Right atrium auricular region (tissue), 2 donors: ENCODE data around the gene CENPK. TPM values are rescaled to one million over a fixed set of nuclear protein-coding genes. Genes with fewer than 3 reads are reported as not detected.
"Not testable (repeated sequence)": the region's sequence is repeated elsewhere in the genome, so short reads cannot be mapped to it uniquely, and the experiment has no call there.

Experiments
- DNase-seq: peaks from one replicate; pipeline ENCODE4 v3.0.0-alpha.2; 2019; ENCODE audit warnings: low spot score
- H3K27ac ChIP-seq, 2 donors: fragments of 200-600 bp; sonication (generic); 1 replicate in 1 of 2; 2 replicates in 1 of 2; pipeline ENCODE4 v1.5.1; 2016 to 2019
- H3K27me3 ChIP-seq, 2 donors: fragments of 200-600 bp; sonication (generic); one replicate each; pipeline versions ENCODE4 v1.5.1 to v1.6.0; 2017 to 2019
- H3K36me3 ChIP-seq: fragments of 200-600 bp; sonication (generic); one replicate; pipeline ENCODE4 v1.5.1; 2016
- H3K4me1 ChIP-seq, 2 donors: fragments of 200-600 bp; sonication (generic); one replicate each; pipeline versions ENCODE4 v1.5.1 to v1.6.0; 2017 to 2019
- H3K4me3 ChIP-seq, 2 donors: fragments of 200-600 bp; sonication (generic); 1 replicate in 1 of 2; 2 replicates in 1 of 2; pipeline ENCODE4 v1.5.1; 2017 to 2019; ENCODE audit warnings: mild to moderate bottlenecking in 1 of 2, moderate library complexity in 1 of 2
- H3K9me3 ChIP-seq, 2 donors: fragments of 200-600 bp; sonication (generic); one replicate each; pipeline ENCODE4 v1.5.1; 2019
- CTCF ChIP-seq, 2 donors: fragments of 200-600 bp; sonication (generic); IDR thresholded peaks; one replicate each; pipeline ENCODE4 v1.5.1; 2019; ENCODE audit warnings: antibody characterized with exemption in 2 of 2
- total RNA-seq, 2 donors: library from RNA; depleted of rRNA; stranded (reverse); fragments of >200 nt; gene quantifications; one replicate each; pipeline ENCODE4 v1.1.0, GENCODE V29; 2016

The CENPK gene
- not detected for total RNA-seq

DNA sequence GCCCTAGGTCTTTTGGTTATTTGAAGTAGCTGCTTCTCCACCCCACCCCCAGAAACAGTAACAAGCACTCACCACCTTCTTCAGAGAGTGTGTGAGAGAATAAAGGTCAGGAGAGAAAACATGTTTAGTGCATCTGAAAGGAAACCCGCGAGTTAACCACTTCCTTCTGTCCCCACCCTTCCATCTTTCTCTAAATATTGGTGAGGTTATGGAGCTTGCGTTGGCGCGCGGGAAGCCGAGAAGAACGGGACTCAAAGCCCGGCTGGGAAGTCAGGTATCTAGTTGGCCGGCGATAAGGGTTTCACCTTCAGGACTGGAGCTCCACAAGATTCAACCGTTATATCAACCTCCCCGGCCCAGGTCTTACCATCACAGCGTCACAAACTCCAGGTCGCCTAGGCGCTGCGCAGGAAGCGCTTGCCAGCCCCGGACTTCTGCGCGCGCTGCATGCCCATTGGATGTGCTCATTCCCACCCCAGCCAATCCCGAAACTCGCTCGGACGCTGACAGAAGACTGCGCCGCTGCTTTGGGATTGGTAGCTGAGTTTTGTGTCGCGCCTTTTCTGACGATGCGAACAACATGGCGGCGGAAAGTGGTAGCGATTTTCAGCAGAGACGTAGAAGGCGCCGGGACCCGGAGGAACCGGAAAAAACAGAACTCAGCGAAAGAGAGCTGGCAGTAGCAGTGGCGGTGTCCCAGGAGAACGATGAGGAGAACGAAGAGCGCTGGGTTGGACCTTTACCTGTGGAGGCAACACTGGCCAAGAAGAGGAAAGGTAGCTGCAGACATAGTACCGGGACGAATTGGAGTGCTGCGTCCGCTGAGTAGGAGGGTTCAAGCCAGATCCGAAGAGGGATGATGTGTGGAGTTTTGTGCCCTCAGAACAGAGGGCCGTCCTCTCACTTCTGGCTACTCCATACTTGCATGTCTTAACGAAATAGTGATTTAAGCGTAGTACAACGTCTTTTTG lies at the start of gene CENPK, which contains the start of gene PPWD1:
CENPK (minus strand) TSS at position 438 of the 971 bp plus-strand sequence. CDS start 8,261 bp downstream, outside the sequence.
PPWD1 (plus strand) TSS at position 566 of the 971 bp plus-strand sequence; CDS start at position 581, 15 bp downstream.
- peak; percentile 97 for DNase-seq
- Histone ChIP-seq H3K4me1 (peaks cover 0 to 23% of the 10 kb centered on the region in 2 donors), H3K27me3 (no peaks in the 10 kb centered on the region), H3K36me3 (no peaks in the 10 kb centered on the region), H3K4me3 (peak within 1 kb of the TSS; percentile 85 to 88), H3K9me3 (no peaks in the 10 kb centered on the region), H3K27ac (peak within 1 kb of the TSS; percentile 77 to 88)
- TF ChIP-seq CTCF (IDR thresholded peaks at IDR 0.05), result no peak

DNA sequence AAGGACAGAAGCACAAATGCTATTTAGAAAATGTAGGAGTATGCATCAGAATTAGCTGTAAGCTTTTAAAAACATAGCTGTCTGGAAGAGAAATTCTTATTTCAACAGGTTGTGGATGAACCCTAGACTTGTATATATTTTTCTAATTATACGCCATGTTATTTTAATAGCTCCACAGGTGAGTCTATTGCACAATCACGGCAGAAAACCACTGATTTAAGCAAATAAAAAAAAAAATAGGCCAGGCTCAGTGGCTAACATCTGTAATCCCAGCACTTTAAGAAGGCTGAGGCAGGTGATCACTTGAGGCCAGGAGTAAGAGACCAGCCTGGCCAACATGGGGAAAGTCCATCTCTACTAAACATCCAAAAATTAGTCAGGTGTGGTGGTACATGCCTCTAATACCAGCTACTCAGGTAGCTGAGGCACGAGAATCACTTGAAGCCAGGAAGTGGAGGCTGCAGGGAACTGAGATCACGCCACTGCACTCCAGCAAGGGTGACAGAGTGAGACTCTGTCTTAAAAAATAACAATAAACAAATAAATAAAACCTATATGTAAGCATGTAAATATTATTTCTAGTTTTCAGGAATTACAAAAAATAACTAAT lies 49.4 kb upstream of the CENPK start:
- Histone ChIP-seq H3K27ac (no peak overlapping the region), H3K27me3 (no peaks in the 10 kb centered on the region), H3K9me3 (no peaks in the 10 kb centered on the region), H3K4me1 (no peaks in the 10 kb centered on the region), H3K36me3 (peaks cover 58% of the 10 kb centered on the region), H3K4me3 (no peak overlapping the region)
- no peak for TF ChIP-seq CTCF (IDR thresholded peaks at IDR 0.05)
- no peak for DNase-seq

DNA sequence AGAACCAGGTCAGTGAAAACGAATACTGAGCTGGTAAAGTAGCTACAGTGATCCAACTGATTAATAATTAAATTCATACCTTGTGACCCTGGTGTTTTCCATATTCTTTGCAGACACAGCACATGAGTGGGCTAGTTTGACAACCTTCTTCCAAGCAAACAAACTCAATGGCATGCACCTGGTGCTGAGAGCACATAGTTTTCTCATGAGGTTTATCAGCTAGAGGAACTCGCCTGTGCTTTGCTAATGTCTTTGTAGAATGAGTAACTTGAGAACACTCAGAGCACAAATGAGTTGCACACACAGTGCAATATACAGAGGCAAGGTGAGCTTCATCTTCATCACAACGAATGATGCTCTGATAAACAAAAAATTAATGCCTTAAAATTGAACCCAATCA lies 48.6 kb upstream of the CENPK start:
- Histone ChIP-seq H3K4me3 (no peak overlapping the region), H3K27me3 (no peaks in the 10 kb centered on the region), H3K36me3 (peaks cover 58% of the 10 kb centered on the region), H3K9me3 (no peaks in the 10 kb centered on the region), H3K4me1 (no peaks in the 10 kb centered on the region), H3K27ac (no peak overlapping the region)
- TF ChIP-seq CTCF (IDR thresholded peaks at IDR 0.05), result no peak
- DNase-seq, result no peak

- not testable (repeated sequence) for H3K4me1 ChIP-seq, DNase-seq, H3K27ac ChIP-seq, H3K4me3 ChIP-seq, H3K27me3 ChIP-seq, H3K9me3 ChIP-seq
- H3K36me3 ChIP-seq, result peaks cover 36% of the 10 kb centered on the region
Observed at GRCh38 chr5:65601761-65602160, 38.8 kb upstream of the CENPK start.

DNA sequence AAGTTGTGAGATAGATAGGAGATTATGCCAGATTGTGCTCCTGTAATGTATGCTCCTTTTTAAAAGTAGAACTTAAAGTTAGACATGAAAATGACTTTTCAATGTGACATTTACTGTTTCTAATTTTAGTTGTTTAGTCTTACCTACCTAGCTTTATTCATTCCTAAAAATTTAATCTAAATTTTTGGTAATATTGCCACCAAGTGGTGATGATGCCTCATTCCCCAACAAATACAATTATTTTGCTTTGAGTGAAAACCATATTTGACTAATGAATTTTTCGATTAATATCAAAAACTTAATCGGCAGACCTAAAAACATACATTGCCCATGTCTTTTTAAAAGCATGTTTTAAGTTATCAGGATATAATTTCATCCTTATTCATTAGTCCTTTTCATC lies 25.7 kb upstream of the CENPK start:
- DNase-seq, result no peak
- TF ChIP-seq CTCF (IDR thresholded peaks at IDR 0.05), result no peak
- H3K36me3 ChIP-seq, result peaks cover 58% of the 10 kb centered on the region
- no peaks in the 10 kb centered on the region for H3K27me3 ChIP-seq
- no peaks in the 10 kb centered on the region for H3K4me1 ChIP-seq
- H3K9me3 ChIP-seq, result no peaks in the 10 kb centered on the region
- H3K4me3 ChIP-seq, result no peak overlapping the region
- no peak overlapping the region for H3K27ac ChIP-seq

DNA sequence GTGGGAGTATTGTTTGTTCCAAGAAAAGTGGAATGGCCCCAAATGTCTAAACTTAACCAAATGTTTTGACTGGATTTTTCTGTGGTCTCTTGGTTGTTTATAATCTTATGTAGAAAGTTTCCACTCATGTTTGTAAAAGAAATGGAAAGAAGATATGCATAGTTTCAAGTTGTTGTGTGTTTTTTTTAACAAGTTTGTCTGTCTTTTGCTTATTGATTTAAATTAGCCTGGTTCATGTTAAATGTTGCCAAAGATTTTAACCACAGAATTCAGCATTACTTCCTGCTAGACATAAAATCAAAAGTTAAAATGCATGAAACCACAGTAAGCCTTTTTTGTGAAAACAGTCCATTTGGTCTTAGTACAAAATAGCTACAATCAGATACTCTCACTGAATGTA lies 14.2 kb upstream of the CENPK start:
- TF ChIP-seq CTCF (IDR thresholded peaks at IDR 0.05), result no peak
- DNase-seq, result no peak
- H3K4me1 ChIP-seq, result no peaks in the 10 kb centered on the region
- H3K27me3 ChIP-seq, result no peaks in the 10 kb centered on the region
- H3K27ac ChIP-seq, result no peak overlapping the region
- peaks cover 20% of the 10 kb centered on the region for H3K36me3 ChIP-seq
- no peak overlapping the region for H3K4me3 ChIP-seq
- no peaks in the 10 kb centered on the region for H3K9me3 ChIP-seq
